GM19324 (cell line): ENCODE measurements around the gene TIMP2.
"Not testable (repeated sequence)": the region's sequence is repeated elsewhere in the genome, so short reads cannot be mapped to it uniquely, and the experiment has no call there.

ENCODE experiments used
- ATAC-seq: cut with Tn5 transposase; IDR thresholded peaks from one replicate; pipeline ENCODE4 v1.9.1; 2021; ENCODE audit warnings: mild to moderate bottlenecking, moderate library complexity; ENCODE audit not compliant: unreplicated experiment, low FRiP score

Gene TIMP2, protein sequence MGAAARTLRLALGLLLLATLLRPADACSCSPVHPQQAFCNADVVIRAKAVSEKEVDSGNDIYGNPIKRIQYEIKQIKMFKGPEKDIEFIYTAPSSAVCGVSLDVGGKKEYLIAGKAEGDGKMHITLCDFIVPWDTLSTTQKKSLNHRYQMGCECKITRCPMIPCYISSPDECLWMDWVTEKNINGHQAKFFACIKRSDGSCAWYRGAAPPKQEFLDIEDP

DNA sequence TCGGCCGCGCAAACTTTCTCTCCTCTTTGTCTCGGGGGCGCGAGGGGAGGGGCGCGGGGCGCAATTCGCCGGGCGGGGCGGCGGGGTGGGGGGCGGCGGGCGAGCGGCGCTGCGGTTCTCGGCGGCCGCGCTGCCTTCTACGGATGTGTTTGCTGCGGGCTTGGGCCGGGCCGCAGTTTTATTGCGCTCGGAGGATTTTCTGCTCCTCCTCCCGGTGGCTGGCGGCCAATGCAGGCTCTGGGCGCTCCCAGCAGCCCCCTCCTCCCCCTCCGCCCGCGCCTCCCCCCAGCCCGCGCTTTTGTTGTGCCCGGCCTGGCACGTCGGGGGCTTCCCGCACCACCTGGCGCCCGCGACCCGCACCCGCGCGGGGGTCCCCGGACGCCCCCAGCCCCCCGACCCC, at the start of gene TIMP2:
Gene TIMP2 (minus strand): TSS at position 154 of the 400 bp plus-strand sequence. CDS start 299 bp downstream, outside the sequence.
- ATAC-seq: no peak

DNA sequence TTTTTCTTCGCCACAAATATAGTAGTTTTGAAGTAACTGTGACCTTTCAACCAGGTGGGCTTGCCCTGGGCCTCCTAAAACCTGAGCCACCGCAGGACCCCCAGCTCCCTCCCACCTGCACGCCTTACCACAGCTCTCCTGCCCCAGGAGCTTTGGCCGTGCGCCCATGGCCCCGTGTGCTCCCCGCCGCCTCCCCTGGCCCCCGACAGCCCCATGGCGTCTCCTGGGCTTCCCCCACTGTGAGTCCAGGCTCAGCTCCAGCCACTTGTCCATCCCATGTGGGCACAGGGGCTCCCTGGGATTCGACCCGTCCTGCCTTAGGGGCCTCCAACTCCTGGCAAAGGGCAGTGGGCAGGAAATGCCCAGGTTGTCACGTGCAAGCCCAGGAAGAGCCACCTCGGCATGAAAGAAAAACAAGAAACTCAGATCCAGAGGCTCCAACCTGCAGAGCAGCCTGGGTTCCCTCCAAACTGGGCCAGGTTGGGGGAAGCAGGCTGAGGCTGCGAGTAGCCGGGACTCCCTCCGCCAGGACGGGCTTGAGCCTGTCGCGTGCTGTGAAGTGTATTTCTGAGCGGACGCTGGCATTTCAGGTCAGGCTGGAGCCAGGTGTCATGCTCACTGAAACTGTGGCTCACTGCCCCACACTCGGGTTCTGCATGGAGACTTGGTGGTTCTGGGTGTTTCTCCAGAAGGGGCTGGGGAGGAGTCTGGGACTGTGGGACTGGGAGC, 48.8 kb upstream of the TIMP2 start:
- no peak for ATAC-seq

DNA sequence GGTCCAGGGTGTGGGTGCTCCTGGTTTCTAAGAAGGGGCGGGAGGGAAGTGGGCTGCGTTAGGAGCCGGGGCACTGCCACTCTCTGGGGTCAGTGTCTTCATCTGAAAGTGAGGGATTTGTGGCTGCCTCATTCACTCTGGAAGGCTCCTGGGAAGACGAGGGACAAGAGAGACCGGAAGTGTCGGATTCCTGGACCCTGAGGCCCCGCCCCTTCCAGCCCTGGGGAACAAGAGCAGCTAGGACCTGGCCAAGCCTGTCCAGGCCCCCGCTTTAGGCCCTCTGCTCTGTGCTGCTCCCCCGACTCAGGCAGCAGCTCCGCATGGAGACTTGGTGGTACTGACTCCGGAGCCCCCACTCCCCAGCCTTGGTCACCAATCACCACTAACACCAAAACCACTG, 48.0 kb upstream of the TIMP2 start:
- no peak for ATAC-seq

DNA sequence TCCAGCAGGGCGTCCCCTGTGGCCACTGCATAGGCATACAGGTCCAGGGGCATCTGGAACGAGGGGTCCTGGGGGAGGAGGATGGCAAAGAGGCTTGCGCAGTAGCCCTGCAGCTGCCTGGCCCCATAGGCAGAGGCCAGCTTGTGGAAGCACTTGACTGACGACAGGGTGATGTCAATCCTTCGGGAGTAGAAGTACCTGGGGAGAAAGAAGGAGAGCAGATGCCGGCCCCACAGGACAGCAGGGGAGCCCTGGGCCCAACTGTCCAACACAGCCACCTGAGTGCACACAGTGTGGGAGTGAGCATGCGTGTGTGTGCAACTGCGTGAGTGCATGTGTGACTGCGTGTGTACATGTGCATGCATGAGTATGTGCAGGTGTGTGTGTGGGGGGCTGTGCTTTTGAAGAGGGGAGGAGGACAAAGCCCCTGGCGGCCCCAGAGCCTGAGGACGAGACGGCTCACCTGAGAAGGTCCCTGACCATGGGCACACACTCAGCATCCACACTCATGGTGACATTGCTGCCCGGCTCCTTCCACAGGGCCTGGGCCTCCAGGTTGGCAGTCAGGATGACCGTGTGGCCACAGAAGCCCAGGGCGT, 47.4 kb upstream of the TIMP2 start:
- no peak for ATAC-seq

DNA sequence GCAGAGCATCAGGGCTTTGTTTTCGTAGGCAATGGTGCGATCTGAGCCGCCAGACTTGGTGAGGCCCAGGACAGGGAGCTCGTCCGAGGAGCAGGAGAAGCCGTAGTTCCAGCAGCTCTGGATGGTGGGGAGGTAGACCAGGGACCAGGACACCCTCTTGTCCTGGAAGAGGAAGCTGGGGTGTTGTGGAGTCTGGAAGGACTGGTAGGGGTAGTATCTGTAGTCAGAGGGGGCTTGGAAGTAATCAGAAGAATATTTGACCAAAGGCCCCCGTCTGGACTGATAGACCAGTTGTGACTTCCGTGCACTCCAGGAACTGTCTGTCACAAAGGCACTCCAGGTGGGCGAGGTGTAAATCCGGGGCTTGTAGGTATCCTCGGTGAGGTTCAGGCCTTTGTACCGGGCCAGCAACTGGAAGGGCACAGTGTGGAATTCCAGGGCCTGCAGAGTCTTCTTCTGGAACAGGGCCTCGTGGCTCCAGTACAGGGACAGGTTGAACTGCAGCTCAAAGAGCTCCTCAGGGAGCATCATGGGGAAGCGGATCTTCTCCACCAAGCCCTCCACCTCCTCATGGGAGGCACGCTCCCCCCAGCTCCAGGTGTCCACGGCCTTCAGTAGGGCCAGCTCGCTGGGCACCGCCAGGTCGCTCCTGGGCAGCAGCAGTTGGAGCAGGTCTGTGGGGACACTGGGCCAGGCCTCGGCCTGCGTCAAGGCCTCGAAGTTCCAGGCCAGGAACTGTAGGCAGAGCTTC, 46.7 kb upstream of the TIMP2 start:
- no peak for ATAC-seq

DNA sequence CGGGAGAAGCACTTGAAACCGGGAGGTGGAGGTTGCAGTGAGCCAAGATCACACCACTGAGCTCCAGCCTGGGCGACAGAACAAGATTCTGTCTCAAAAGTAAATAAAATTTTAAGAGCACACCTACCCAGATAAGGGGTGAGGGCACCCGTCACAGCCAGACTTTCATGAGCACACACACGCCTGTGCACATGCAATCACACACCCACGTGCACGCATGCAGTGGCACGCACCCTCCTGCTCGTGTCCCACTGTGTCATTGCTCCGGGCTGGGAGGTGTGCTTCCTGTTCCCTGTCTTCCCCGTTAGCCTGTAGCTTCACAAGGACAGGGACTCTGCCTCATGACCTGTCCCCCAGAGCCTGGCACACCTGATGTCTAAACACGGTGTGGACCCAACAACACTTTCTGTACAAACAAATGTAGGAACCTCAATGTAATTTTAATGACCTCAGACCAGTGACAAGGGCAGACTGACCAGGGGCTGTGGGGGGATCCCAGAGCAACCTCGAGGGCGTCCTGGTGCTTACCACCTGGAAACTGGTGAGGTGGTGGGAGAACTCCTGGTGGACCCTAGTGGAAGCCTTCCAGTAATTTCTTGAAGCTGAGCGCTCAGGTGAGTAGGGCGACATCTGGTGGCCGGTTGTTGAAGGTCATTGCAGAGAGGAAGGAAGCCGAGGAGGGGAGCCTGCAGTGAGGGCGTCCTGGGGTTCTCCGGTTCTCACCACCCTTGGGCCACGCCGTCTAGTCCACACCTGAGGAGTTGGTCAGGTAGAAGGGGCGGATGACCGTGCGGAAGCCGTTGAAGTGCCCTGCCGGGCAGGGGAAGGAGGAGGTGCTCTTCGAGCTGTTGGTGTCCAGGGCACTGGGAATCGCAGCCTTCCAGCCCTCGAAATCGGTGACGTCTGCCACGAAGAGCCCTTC, 45.9 kb upstream of the TIMP2 start:
- ATAC-seq: no peak

DNA sequence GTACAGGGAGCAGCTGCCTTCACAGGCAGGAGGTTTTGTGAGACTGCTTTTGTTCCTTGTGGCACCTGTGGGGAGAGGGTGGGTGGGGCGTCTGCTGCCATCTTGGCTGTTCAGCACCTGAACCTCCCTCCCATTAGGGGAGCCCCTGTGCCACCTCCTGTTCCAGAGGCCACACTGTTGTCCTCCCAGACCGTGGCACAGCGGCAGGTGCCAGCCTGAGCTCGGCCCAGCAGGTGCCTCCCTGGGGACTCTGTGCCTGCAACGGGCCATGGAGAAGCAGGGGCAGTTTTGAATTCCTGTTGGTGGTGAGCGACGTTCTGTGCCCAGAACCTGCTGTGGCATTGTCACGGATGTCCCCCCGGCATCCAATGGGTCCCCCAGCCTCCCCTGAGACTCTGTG, 44.7 kb upstream of the TIMP2 start:
- no peak for ATAC-seq

DNA sequence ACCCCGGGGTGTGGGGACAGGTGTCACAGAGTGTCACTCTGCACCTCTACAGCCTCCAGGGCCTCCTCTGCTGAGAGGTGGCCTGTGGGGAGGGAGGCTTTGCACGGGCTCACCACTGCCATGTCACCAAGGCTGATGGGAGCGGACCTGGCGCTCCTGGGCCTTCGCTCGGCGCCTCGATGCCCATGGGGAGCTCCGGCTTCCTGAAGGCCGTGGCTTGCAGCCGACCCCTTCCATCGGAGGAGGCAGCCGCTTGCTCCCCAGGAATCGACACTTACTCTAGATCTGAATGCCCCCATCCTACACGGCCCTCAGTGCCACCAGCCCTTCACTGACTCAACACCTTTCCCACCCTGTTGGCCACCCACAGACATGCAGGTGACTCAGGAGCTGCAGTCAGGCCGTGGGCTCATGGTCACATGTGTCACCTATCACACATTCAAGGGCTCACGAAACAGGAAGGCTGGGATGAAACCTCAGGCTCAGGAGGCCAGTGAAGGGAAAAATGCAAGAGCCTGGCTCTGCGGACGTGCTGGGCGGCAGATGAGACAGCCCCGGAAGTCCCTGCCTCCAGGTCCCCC, 42.7 kb upstream of the TIMP2 start:
- ATAC-seq: no peak

DNA sequence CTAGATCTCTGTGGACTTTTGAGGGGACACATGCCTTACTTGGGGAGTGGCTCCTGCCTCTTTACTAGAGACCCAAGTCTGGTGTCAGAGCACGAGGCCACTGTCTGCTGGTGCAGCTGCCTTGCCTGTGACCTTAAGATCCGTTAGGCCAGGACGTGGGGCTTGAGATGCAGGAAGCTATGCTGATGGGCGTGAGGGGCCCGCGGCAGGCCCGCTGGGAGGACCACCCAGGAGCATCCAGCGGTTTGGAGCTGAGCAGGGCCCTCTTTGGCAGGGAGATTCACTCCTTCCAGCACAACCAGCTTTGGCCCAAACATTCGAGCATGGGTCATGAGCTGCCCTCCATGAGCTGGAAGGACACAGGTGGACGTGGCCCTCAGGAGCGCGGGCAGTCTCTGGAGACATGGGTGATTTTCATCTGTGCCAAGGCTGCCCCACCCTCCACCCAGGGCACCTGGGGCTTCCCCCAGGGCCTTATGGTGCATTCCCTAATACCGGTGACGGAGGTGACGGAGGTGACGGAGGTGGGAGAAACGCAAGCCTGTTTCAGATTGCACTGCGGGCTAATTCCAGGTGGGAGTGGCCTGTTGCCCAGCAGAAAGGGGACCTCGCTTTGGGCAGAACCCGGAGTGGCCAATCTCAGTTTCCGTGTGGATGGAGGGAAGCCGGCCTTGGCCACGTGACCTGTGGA, 41.9 kb upstream of the TIMP2 start:
- no peak for ATAC-seq

DNA sequence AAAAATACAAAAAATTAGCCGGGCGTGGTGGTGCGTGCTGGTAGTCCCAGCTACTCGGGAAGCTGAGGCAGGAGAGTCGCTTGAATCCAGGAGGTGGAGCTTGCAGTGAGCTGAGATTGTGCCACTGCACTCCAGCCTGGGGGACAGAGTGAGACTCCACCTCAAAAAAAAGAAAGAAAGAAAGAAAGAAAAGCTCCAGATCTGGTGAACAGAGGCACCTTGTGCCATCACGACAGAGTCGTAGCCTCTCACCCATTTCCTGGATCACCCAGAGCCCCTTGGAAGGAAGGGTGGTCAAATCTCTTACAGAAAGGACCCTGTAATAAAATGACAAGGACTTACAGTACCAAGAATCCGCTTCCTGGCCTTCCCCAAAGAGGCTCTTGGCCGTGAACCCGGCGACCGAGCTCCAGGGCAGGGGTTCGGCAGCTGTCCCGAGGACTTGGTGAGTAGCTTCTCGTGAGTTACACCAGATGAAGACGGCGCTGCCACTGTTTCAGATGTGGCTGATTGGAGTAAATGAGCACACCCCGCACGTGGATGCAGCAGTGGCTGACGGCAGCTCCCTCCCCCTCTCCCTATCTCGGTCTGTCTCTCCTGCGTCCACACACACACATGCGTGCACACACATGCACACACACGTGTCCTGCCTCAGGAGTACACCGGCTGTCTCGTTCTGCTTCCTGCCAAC, 41.1 kb upstream of the TIMP2 start:
- no peak for ATAC-seq

DNA sequence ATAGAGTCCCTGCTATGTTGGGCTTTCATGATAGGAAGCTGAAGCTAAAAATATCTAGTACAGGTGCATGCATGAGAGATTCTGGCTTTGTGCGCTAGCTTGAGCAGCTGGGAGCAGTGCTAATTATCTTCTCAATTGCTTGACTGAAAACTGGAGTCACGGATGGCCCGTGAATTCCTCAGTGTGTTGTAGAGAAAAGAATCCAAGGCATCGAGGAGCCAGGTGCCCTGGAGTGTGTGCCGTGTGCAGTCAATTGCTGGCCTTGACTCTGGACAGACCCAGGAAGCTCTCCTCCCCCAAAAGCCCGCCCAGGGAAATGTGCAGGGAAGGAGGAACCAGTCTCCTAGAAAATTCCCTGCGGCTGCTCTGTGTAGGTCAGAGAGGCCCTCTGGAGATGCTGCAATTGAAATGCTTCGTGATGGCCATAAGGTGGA, 40.3 kb upstream of the TIMP2 start:
- no peak for ATAC-seq

DNA sequence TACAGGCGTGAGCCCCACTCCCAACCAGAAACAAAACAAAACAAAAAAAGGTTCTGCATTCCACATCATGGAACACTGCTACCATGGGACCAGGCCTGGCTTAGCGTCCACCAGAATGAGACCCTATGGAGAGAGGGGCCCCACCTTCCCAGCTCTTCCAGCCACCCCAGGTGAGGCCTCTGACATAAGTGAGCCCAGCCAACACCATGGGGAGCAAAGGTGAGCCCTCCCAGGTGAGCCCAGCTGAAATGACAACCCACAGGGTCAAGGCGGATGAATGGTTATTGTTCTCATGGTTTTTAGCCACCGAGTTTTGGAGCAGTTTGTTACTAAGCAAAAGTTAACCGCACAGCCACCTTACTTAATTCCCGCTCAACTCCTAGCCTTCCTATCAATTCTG, 38.2 kb upstream of the TIMP2 start:
- ATAC-seq: no peak

DNA sequence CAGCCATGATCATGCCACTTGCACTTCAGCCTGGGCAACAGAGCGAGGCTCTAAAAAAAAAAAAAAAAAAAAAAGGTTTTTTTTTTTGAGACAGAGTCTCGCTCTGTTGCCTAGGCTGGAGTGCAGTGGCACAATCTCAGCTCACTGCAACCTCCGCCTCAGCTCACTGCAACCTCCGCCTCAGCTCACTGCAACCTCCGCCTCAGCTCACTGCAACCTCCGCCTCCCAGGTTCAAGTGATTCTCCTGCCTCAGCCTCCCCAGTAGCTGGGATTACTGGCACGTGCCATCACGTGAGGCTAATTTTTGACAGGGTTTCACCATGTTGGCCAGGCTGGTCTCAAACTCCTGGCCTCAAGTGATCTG, 37.8 kb upstream of the TIMP2 start:
- not testable (repeated sequence) for ATAC-seq

DNA sequence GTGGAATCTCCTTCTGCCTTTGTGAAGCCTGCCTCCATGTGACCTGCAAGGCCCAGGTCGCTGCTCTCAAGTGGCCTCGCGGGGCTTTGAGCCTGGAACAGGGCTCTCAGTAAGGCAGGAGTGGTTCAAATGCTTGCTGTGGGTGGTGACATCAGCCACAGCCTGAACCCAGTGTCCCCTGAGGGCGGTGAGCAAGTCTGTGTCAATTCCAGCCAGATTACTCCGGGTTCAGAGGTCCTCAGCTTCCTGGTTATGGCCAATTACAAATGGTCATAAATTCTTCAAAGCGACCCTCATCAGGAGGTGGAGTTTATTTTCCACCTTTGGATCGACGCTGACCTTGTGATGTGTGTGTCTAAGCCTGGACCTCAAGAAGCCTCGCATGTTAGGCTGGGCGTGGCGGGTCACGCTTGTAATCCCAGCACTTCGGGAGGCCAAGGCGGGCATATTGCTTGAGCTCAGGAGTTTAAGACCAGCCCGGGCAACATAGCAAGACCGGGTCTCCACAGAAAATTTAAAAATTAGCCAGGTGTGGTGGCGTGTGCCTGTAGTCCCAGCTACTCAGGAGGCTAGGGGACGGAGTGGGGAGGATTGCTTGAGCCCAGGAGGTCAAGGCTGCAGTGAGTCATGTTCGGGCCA, 37.3 kb upstream of the TIMP2 start:
- ATAC-seq: no peak

DNA sequence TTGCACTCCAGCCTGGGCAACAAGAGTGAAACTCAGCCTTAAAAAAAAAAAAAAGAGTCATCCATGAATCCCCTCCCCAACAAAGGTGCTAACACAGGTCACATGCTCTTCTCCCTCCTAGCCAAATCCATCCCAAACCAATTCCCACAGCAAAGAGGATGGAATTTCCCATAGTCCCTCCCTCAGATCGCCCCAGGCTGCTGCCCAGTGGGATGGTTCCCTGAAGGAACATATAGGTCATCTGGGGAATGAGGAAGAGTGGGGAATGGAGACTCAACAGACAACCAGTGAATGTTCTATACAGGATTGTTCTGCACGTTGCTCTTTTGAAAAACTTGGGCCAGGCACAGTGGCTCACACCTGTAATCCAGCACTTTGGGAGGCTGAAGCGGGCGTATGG, 36.4 kb upstream of the TIMP2 start:
- ATAC-seq: no peak

DNA sequence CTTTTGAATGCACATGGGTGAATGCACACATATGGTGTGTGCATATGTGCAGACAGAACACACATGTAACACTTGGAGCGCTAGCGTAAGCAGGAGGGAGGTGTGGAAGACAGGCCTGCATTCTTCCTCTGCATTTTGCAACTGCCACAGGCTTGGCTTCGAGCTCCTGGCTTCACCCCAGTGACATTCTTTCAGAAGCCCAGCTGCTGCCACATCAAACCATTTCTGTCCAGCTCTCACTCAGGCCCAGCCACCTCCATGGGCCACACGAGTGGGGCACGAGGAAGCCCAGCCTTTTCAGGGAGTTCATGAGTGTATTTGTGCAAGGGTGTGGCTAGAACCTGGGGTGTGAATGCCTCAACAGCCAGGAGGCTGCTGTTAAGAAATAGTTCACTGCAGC, 35.7 kb upstream of the TIMP2 start:
- ATAC-seq: no peak

DNA sequence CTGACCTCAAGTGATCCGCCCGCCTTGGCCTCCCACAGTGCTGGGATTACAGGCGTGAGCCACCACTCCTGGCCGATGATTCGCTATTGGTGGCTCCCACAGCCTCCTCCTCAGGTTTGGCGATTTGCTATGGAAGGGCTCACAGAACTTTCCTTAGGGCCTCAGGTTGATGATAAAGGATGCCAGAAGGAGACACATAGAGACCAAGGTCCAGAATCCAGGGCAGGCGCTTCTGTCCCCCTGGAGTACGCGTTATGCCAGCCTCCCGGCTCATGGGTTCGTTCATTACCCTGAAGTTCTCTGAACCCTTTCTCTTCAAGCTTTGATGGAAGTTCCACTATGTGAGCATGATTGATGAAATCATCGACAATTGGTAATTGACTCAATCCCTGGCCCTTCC, 34.6 kb upstream of the TIMP2 start:
- ATAC-seq: no peak

DNA sequence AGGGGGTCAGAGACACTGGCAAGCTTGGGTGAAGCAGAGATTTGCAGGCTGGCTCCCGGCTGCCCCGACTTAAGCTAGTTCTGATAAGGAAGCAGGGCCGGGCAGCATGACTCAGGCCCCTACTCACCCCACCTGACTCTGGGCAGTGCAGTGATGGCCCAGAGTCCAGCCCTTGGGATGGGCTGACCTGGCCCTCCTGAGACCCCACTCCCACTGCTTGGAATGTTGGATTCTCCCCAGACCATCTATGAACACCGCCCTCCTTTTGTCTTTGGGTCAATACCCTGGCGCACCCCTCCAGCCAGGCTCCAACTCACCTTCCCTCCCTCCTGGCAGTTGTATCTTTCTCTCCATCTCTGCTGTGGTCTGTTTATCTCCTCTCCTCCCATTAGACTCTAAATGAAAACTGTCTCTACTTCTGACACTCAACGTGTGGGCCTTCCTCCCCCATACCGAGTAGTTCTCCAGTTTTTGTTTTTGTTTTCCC, 33.5 kb upstream of the TIMP2 start:
- ATAC-seq: no peak
